C4-2B (cell line): ENCODE results near the gene MALAT1.
A peak's percentile ranks its signal among the peaks of the same experiment; 100 is the strongest.

Source experiments
- H3K27ac ChIP-seq: fragments of 450-650 bp; 2 replicates; pipeline ENCODE4 v1.5.1; 2017
- CTCF ChIP-seq: fragments of 450-650 bp; conservative IDR thresholded peaks from 2 replicates; pipeline ENCODE4 v1.5.1; 2017; ENCODE audit warnings: mild to moderate bottlenecking
- ZFX ChIP-seq: fragments of 450-650 bp; IDR thresholded peaks from 2 replicates; pipeline ENCODE4 v1.6.1; 2017

MALAT1 gene

GRCh38 chr11:65539744-65540289 is 41.0 kb downstream of the MALAT1 start:
- peak overlapping the region; percentile 95 for H3K27ac ChIP-seq
- TF ChIP-seq ZFX: peak; percentile 53
- TF ChIP-seq CTCF: no peak

DNA sequence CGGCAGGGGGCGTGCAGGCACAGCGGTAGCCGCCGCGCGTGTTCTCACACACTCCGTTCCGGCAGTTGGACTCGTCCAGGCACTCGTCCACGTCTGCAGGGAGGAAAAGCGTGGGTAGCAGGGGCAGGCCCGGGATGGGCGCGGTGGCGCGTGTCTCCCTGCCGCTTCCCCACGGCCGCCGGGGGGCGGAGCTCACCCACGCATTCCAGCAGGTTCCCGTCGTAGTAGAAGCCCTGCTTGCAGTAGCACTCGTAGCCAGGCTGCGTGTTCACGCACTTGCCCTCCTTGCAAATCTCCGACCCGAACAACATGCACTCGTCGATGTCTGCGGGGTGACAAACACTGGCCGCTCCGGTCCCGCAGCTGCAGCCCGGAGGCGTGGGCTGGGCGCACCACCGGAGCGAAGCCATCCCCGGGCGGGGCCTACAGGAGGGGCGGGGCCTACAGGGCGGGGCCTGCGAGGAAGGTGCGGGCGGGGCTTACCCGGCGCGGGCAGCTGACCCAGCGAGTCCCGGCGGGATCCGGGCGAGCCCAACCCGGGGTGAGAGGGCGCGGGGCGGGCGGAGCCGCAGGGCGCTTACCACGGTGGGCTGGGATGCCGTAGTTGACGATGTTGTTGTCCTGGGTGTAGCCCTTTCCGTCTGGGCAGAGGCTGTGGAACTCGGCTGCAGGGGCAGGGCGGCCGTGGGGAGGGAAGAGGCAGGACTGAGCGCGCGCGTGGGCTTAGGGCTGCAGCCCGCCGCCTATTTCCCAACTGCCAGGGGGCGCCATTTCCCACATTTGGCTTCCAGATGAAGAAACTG is 41.6 kb downstream of the MALAT1 start:
- TF ChIP-seq ZFX: peak; percentile 15; the same call in 1 of the 2 replicates
- TF ChIP-seq CTCF: peak; percentile 87
- peak overlapping the region; percentile 95 for H3K27ac ChIP-seq

DNA sequence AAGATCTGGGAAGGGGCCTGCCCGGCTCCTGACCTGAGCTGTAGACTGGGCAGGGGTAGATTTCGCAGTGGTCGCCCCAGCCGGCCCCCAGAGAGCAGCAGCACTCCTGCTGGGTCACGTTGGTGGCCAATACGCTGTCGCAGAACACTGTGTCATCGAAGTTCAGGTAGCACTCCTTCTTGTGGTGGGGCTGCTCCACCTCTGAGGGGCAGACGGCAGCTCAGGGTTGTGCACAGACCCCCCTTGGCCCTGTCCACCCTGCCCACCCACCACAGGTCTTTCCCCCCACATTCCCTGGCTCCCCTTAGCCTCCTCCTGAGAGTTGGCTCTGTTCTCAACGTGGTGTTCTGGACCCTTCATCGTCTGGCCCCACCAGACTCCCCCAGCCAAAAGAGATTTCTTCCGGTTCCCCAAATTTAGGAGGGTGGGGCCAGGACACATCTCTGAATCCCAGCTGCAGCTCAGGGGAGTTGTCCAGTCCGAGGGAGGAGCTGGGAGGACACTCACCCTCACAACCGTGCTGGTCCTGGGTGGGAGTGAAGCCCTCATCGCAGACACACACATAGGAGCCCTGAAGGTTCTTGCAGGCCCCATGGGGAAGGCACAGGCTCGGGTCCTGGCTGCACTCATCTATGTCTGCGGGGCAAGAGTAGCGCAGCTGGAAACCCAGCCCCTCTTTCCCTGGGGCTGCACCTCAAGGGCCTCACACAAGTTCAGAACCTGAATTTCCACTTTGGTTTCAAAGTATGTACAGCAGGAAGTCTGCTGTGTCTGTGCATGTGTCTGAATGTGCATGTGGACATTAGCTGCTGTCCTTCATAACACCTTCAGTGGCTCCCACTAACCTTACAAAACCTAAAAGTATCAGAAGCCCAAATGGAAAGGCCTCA is 42.5 kb downstream of the MALAT1 start:
- TF ChIP-seq CTCF: no peak; the same call in 1 of the 2 replicates
- no peak for TF ChIP-seq ZFX
- peak overlapping the region; percentile 95 for H3K27ac ChIP-seq

GRCh38 chr11:65542738-65543390 is 44.0 kb downstream of the MALAT1 start:
- H3K27ac ChIP-seq: peak overlapping the region; percentile 95; the same call in 1 of the 2 replicates
- TF ChIP-seq CTCF: no peak
- TF ChIP-seq ZFX: no peak

DNA sequence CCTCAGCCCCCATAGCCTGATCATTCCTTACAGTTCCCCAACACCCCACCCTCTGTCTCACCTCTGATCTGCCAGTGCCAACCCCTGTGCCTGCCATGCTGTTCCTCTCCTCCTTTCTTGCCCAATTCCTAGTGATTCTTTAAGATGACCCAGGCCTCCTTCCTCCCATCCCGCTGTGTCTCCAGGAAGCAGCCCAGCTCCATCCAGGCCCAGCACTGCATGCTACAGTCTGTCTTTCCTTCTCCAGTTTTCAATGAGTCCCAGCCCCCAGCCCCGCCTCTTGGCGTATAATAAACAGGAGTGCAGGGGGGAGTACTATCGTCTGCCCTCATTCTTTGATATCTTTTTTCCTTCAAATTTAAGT is 47.0 kb downstream of the MALAT1 start:
- TF ChIP-seq CTCF (no peak), ZFX (no peak)
- H3K27ac ChIP-seq: peak overlapping the region; percentile 33; the same call in 1 of the 2 replicates

GRCh38 chr11:65546217-65546958 is 47.5 kb downstream of the MALAT1 start:
- peak overlapping the region; percentile 33; the same call in 1 of the 2 replicates for H3K27ac ChIP-seq
- TF ChIP-seq CTCF (no peak), ZFX (no peak)
